SK-N-SH (cell line): ENCODE data around the gene R3HDM4. TPM values are rescaled to one million over a fixed set of nuclear protein-coding genes. Genes with fewer than 3 reads are reported as not detected.

Experiments used
- CTCF ChIA-PET: fragments of 300-600, 350-600 bp; formaldehyde crosslinking; extraction: SDS; loops from one replicate; lab custom pipeline; 2021; lab: Yijun Ruan, JAX
- POLR2A ChIA-PET: fragments of 350-600 bp; sonication (Branson Sonifier 250); formaldehyde crosslinking; extraction: SDS; loops from one replicate; lab custom pipeline; 2020; ENCODE audit warnings: antibody characterized with exemption, inconsistent platforms; lab: Yijun Ruan, JAX
- DNase-seq: peaks from one replicate; pipeline ENCODE4 v3.0.0; 2012
- H2AFZ ChIP-seq: fragments of 200-600 bp; sonication (generic); 2 replicates; pipeline ENCODE4 v1.8.1; 2016; ENCODE audit warnings: antibody characterized with exemption, mild to moderate bottlenecking, low read depth
- H3F3A ChIP-seq: fragments of 200-600 bp; sonication (generic); replicated peaks from 2 replicates; pipeline ENCODE3; 2016; ENCODE audit warnings: antibody characterized with exemption, mild to moderate bottlenecking; ENCODE audit not compliant: insufficient read depth
- H3K27ac ChIP-seq, 2 experiments: fragments of 200-500 bp in 1 of 2; fragments of 200-600 bp in 1 of 2; sonication (Bioruptor generic) in 1 of 2; sonication (generic), shearing (Covaris generic) in 1 of 2; 2 replicates each; pipeline versions ENCODE4 v1.5.1 to v1.6.1; 2014 to 2016; ENCODE audit warnings: low read depth in 2 of 2, inconsistent platforms in 1 of 2, low read length in 1 of 2, mild to moderate bottlenecking in 1 of 2, mixed read lengths in 1 of 2
- H3K27me3 ChIP-seq: fragments of 200-600 bp; sonication (generic), shearing (Covaris generic); 2 replicates; pipeline ENCODE4 v1.6.1; 2016; ENCODE audit warnings: mixed run types; ENCODE audit not compliant: insufficient read depth
- H3K36me3 ChIP-seq, 2 experiments: fragments of 200-500 bp in 1 of 2; fragments of 200-600 bp in 1 of 2; sonication (Bioruptor generic) in 1 of 2; sonication (generic) in 1 of 2; replicated peaks in 1 of 2; 2 replicates each; pipeline versions ENCODE3 to v1.5.1; 2014 to 2016; ENCODE audit warnings: low read length in 1 of 2, mild to moderate bottlenecking in 1 of 2; ENCODE audit not compliant: insufficient read depth in 2 of 2, control insufficient read depth in 1 of 2
- H3K4me1 ChIP-seq, 2 experiments: fragments of 200-500 bp in 1 of 2; fragments of 200-600 bp in 1 of 2; sonication (Bioruptor generic) in 1 of 2; sonication (generic), shearing (Covaris generic) in 1 of 2; 2 replicates each; pipeline versions ENCODE4 v1.5.1 to v1.6.1; 2014 to 2016; ENCODE audit warnings: low read depth in 1 of 2, low read length in 1 of 2, mixed run types in 1 of 2; ENCODE audit not compliant: insufficient read depth in 2 of 2, control insufficient read depth in 1 of 2
- H3K4me2 ChIP-seq: fragments of 200-600 bp; sonication (generic), shearing (Covaris generic); 2 replicates; pipeline ENCODE4 v1.6.1; 2017; ENCODE audit warnings: mixed run types
- H3K4me3 ChIP-seq, 2 experiments: fragments of 200-500 bp in 1 of 2; fragments of 200-600 bp in 1 of 2; sonication (Bioruptor generic) in 1 of 2; sonication (generic), shearing (Covaris generic) in 1 of 2; 2 replicates each; pipeline versions ENCODE4 v1.5.1 to v1.8.1; 2014 to 2016; ENCODE audit warnings: low read depth in 2 of 2, inconsistent platforms in 1 of 2, low read length in 1 of 2, mild to moderate bottlenecking in 1 of 2, mixed read lengths in 1 of 2, moderate library complexity in 1 of 2
- H3K79me2 ChIP-seq: fragments of 200-600 bp; sonication (generic); 2 replicates; pipeline ENCODE4 v1.8.1; 2017; ENCODE audit warnings: mild to moderate bottlenecking; ENCODE audit not compliant: insufficient read depth
- H3K9ac ChIP-seq: fragments of 200-600 bp; sonication (generic); 2 replicates; pipeline ENCODE4 v1.6.1; 2017; ENCODE audit warnings: mixed run types
- H3K9me2 ChIP-seq: fragments of 200-600 bp; sonication (generic); 2 replicates; pipeline ENCODE4 v1.6.1; 2017; ENCODE audit warnings: mixed run types
- H3K9me3 ChIP-seq: fragments of 200-600 bp; sonication (generic); 2 replicates; pipeline ENCODE4 v1.6.1; 2017; ENCODE audit warnings: mixed run types, mild to moderate bottlenecking, moderate library complexity
- H4K20me1 ChIP-seq: fragments of 200-600 bp; sonication (generic); 2 replicates; pipeline ENCODE4 v1.6.1; 2017; ENCODE audit warnings: mild to moderate bottlenecking, mixed run types; ENCODE audit not compliant: insufficient read depth
- CHD2 ChIP-seq: fragments of 150-350 bp; IDR thresholded peaks from 2 replicates; pipeline ENCODE4 v1.6.1; 2018; ENCODE audit warnings: low read length; ENCODE audit not compliant: partially characterized antibody
- CTCF ChIP-seq: fragments of 200-600 bp; sonication (generic); IDR thresholded peaks from 2 replicates; pipeline ENCODE4 v1.6.1; 2017; ENCODE audit warnings: antibody characterized with exemption, mild to moderate bottlenecking, moderate library complexity
- EP300 ChIP-seq, 2 experiments: IDR thresholded peaks; 2 replicates each; pipeline versions ENCODE4 v1.4.0 to v1.6.1; 2012; ENCODE audit warnings: borderline replicate concordance in 1 of 2, low read depth in 1 of 2, low read length in 1 of 2
- EZH2phosphoT487 ChIP-seq: fragments of 200-600 bp; sonication (generic); IDR thresholded peaks from 2 replicates; pipeline ENCODE4 v1.6.1; 2017; ENCODE audit warnings: low read depth, mixed run types, mild to moderate bottlenecking, antibody characterized with exemption, moderate library complexity, borderline replicate concordance
- FOSL2 ChIP-seq: IDR thresholded peaks from 2 replicates; pipeline ENCODE4 v1.4.0; 2012; ENCODE audit warnings: low read depth, mild to moderate bottlenecking, moderate library complexity, borderline replicate concordance
- FOXJ3 ChIP-seq: sonication (generic); formaldehyde crosslinking; IDR thresholded peaks from 2 replicates; pipeline ENCODE4 v1.5.1; 2020; ENCODE audit warnings: mild to moderate bottlenecking, missing genetic modification reagents
- GATA2 ChIP-seq: sonication (generic); formaldehyde crosslinking; IDR thresholded peaks from 2 replicates; pipeline ENCODE4 v1.5.0; 2020; ENCODE audit warnings: mild to moderate bottlenecking, missing genetic modification reagents
- IRF3 ChIP-seq: fragments of 150-350 bp; IDR thresholded peaks from 2 replicates; pipeline ENCODE4 v1.6.1; 2016; ENCODE audit warnings: mild to moderate bottlenecking, low read depth, low read length
- JUND ChIP-seq: IDR thresholded peaks from 2 replicates; pipeline ENCODE4 v1.4.0; 2012
- NRF1 ChIP-seq: IDR thresholded peaks from 2 replicates; pipeline ENCODE4 v1.6.1; 2012; ENCODE audit warnings: low read depth, mild to moderate bottlenecking, low read length
- RAD21 ChIP-seq: IDR thresholded peaks from 2 replicates; pipeline ENCODE4 v1.6.1; 2012; ENCODE audit warnings: mild to moderate bottlenecking, low read length
- REST ChIP-seq: IDR thresholded peaks from 2 replicates; pipeline ENCODE4 v1.6.1; 2012; ENCODE audit warnings: mild to moderate bottlenecking, low read depth, low read length, moderate library complexity
- RFX5 ChIP-seq: IDR thresholded peaks from 2 replicates; pipeline ENCODE4 v1.6.1; 2012; ENCODE audit warnings: mild to moderate bottlenecking, improper control_type of control experiment, low read length
- SIN3A ChIP-seq: IDR thresholded peaks from 2 replicates; pipeline ENCODE4 v1.6.1; 2012; ENCODE audit warnings: low read depth, mild to moderate bottlenecking, low read length, moderate library complexity, borderline replicate concordance
- SMC3 ChIP-seq: IDR thresholded peaks from 2 replicates; pipeline ENCODE4 v1.6.1; 2012; ENCODE audit warnings: low read depth, low read length, improper control_type of control experiment
- TAF1 ChIP-seq: IDR thresholded peaks from 2 replicates; pipeline ENCODE4 v1.6.1; 2012; ENCODE audit warnings: low read depth, mild to moderate bottlenecking, low read length, moderate library complexity, borderline replicate concordance
- TCF12 ChIP-seq: IDR thresholded peaks from 2 replicates; pipeline ENCODE4 v1.4.0; 2012
- USF1 ChIP-seq: IDR thresholded peaks from 2 replicates; pipeline ENCODE4 v1.4.0; 2012; ENCODE audit warnings: low read depth, borderline replicate concordance
- WGBS: methylation state at CpG from one replicate; pipeline ENCODE4 v1.1.6; 2017; ENCODE audit warnings: low lambda C conversion rate; 5-methylcytosine and 5-hydroxymethylcytosine counted together
- polyA plus RNA-seq, 3 experiments: library from polyadenylated mRNA; depleted of rRNA; stranded (reverse); fragments of >200 nt; gene quantifications; 2 replicates each; pipeline ENCODE4 v1.2.3, GENCODE V29; 2012
- TF ChIP-seq, protein P1 (sequence below): IDR thresholded peaks from 2 replicates; pipeline ENCODE4 v1.4.0; 2012; ENCODE audit warnings: low read depth

R3HDM4 gene
- polyA plus RNA-seq, 1 of the 3 experiments (the other 2 are of a cell fraction) = 39.2 TPM

- peaks cover 0 to 6% of the 10 kb centered on the region in 2 experiments for H3K36me3 ChIP-seq
- POLR2A ChIA-PET = no interaction called here
- no peak overlapping the region for H3K4me2 ChIP-seq
- DNase-seq = no peak
- H2AFZ ChIP-seq = no peak overlapping the region
- no peaks in the 10 kb centered on the region; a peak in 2 of 4 replicates for H3K4me1 ChIP-seq
- WGBS = 99% methylated on average over 7 of the region's 7 CpGs
- CTCF ChIA-PET = interaction anchor here (1.1 to 2.8 kb wide), 3 partner anchors 9 to 11 kb away, joined by 3 to 7 read pairs (median 3); no protein-coding TSS in a partner anchor
- H3K9ac ChIP-seq = no peak overlapping the region
- H3K9me2 ChIP-seq = no peaks in the 10 kb centered on the region
- no peak overlapping the region for H3K4me3 ChIP-seq
- H3K79me2 ChIP-seq = peaks cover 89% of the 10 kb centered on the region
- TF ChIP-seq FOSL2 (no peak), REST (no peak), NRF1 (no peak), TCF12 (no peak), TAF1 (no peak), RAD21 (no peak), CHD2 (no peak), IRF3 (no peak), FOXJ3 (CRISPR knock-in tag) (no peak), JUND (no peak), SIN3A (no peak), USF1 (no peak), RFX5 (no peak), CTCF (no peak), EZH2phosphoT487 (no peak), SMC3 (no peak), EP300 (IDR thresholded peaks at IDR 0.05; ENCODE audit: borderline replicate concordance in 1 of 2, low read depth in 1 of 2, low read length in 1 of 2) (no peak), GATA2 (CRISPR knock-in tag) (no peak)
- TF ChIP-seq, protein P1, sequence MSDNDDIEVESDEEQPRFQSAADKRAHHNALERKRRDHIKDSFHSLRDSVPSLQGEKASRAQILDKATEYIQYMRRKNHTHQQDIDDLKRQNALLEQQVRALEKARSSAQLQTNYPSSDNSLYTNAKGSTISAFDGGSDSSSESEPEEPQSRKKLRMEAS = no peak
- H3K27me3 ChIP-seq = no peaks in the 10 kb centered on the region
- peaks cover 4% of the 10 kb centered on the region for H3F3A ChIP-seq
- no peaks in the 10 kb centered on the region for H3K9me3 ChIP-seq
- peaks cover 61% of the 10 kb centered on the region for H4K20me1 ChIP-seq
- no peak overlapping the region for H3K27ac ChIP-seq
These were observed 6.5 kb downstream of the R3HDM4 start for GRCh38 chr19:906480-906879.
